Right kidney (tissue), 1 donor: Measurements from ENCODE around the gene CLCN7.
A peak's percentile ranks its signal among the peaks of the same experiment; 100 is the strongest.
"Not testable (repeated sequence)": the region's sequence is repeated elsewhere in the genome, so short reads cannot be mapped to it uniquely, and the experiment has no call there.

Source experiments
- DNase-seq: peaks from one replicate; pipeline ENCODE4 v3.0.0-alpha.2; 2016

CLCN7 gene

GRCh38 chr16:1445518-1446203, 29.2 kb downstream of the CLCN7 start:
- no peak for DNase-seq

- DNase-seq, result no peak
Measured at GRCh38 chr16:1444730-1445517, 29.9 kb downstream of the CLCN7 start.

GRCh38 chr16:1443980-1444729, 30.7 kb downstream of the CLCN7 start, which contains the start of gene CCDC154:
Gene CCDC154, minus strand, starts transcription at chr16:1444556. Its CDS starts 234 bp downstream, at chr16:1444322.
- no peak for DNase-seq

- DNase-seq, result no peak
Measured at GRCh38 chr16:1443403-1443973, 31.3 kb downstream of the CLCN7 start.

GRCh38 chr16:1442697-1443096, 32.1 kb downstream of the CLCN7 start:
- no peak for DNase-seq

GRCh38 chr16:1441391-1441829, 33.4 kb downstream of the CLCN7 start:
- no peak for DNase-seq

GRCh38 chr16:1439699-1440074, 35.1 kb downstream of the CLCN7 start:
- DNase-seq, result not testable (repeated sequence)

- DNase-seq, result no peak
Measured at GRCh38 chr16:1439058-1439698, 35.6 kb downstream of the CLCN7 start.

GRCh38 chr16:1438229-1439057, 36.4 kb downstream of the CLCN7 start:
- DNase-seq, result peak; percentile 16

- DNase-seq, result no peak
Measured at GRCh38 chr16:1437606-1438005, 37.2 kb downstream of the CLCN7 start.

GRCh38 chr16:1436731-1437355, 38.0 kb downstream of the CLCN7 start:
- no peak for DNase-seq

- DNase-seq, result no peak
Measured at GRCh38 chr16:1435921-1436697, 38.7 kb downstream of the CLCN7 start.

GRCh38 chr16:1434644-1435592, 39.9 kb downstream of the CLCN7 start:
- DNase-seq, result no peak

GRCh38 chr16:1433756-1434155, 41.1 kb downstream of the CLCN7 start:
- peak; percentile 25 for DNase-seq

GRCh38 chr16:1433263-1433560, 41.6 kb downstream of the CLCN7 start:
- peak; percentile 25 for DNase-seq

GRCh38 chr16:1432388-1433262, 42.2 kb downstream of the CLCN7 start:
- peak; percentile 22 for DNase-seq

- no peak for DNase-seq
Measured at GRCh38 chr16:1431497-1432270, 43.1 kb downstream of the CLCN7 start.
